Hematopoietic multipotent progenitor cell (in vitro differentiated cells): ENCODE results near the gene TBX2. TPM values are rescaled to one million over a fixed set of nuclear protein-coding genes. Genes with fewer than 3 reads are reported as not detected.

Source experiments
- DNase-seq, 3 donors: peaks; one replicate each; pipeline ENCODE4 v3.0.0-alpha.2; 2011 to 2015; ENCODE audit warnings: low read depth in 2 of 3, low spot score in 2 of 3
- total RNA-seq: library from RNA; depleted of rRNA; stranded (reverse); fragments of >200 nt; gene quantifications from one replicate; pipeline ENCODE4 v1.2.3, GENCODE V29; 2012

TBX2 gene
- total RNA-seq, 1 donor = under 0.01 TPM

DNA sequence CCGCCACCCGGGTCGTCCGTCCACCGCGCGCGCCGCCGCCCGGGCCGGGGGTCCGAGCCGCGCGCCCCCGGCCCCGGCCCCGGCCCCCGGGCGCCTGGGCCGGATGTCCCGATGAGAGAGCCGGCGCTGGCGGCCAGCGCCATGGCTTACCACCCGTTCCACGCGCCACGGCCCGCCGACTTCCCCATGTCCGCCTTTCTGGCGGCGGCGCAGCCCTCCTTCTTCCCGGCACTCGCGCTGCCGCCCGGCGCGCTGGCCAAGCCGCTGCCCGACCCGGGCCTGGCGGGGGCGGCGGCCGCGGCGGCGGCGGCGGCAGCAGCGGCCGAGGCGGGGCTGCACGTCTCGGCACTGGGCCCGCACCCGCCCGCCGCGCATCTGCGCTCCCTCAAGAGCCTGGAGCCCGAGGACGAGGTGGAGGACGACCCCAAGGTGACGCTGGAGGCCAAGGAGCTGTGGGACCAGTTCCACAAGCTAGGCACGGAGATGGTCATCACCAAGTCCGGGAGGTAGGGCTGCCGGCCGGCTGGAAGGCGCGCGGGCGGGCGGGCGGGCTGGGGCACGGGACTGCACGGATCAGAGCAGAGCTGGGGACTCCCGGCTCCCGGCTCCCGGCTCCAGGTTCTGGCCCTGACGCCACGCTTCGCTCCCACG lies 548 bp downstream of the TBX2 start:
- peak in 1 of 3 donors; percentile 44 for DNase-seq

DNA sequence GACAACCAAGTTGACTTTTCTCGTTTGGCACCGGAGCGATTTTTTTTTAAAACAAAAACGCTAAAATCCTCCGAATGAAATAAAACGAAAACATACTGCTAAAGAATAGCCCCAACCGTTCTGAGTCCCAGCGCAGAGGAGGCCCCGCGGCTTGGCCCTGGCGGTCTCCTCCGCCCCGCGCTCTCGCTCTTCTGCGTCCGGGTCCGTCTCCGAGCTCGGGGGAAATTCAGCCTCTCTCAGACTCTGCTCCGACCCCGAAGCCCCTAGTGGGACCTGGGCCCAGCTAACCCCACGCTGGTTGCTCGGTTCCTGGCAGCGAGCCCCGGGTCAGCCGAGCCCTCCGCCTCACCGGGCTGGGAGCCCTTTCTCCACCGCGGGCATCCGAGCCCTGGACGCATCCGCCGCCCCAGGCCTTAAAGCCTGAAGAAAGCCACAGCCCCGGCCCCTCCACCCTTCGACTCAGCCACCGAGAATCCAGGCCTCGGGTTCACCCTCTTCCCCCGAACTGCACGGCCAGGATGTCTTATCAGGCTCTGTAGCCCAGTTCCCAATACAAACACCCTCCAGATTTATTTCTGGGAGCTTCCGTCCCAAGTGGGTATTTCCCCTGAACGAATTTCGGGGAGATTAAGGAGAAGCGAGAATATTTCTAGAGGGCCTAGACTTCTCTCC lies 1.2 kb downstream of the TBX2 start:
- peak in 1 of 3 donors; percentile 43 for DNase-seq

DNA sequence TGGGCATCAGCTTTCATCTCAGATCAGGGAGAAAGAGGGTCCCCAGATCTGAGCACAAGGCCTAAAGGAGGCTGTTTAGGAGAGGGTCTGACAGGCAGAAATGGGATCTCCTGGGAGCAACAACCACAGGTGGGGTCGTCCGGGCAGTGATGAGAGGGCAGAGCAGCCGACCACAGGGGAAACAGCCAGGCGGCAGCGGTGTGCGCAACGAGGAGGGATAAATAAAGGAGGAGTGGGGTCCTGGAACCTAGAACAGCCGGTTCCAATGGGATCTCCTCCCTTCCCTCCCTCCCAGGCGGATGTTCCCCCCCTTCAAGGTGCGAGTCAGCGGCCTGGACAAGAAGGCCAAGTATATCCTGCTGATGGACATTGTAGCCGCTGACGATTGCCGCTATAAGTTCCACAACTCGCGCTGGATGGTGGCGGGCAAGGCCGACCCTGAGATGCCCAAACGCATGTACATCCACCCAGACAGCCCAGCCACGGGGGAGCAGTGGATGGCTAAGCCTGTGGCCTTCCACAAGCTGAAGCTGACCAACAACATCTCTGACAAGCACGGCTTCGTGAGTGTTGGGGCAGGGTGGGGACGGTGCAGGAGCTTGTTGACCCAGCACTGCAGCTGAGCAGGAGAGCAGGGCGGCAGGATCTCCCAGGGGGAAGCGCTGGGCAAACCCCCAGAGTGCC lies 1.9 kb downstream of the TBX2 start:
- peak in 1 of 3 donors; percentile 22 for DNase-seq

DNA sequence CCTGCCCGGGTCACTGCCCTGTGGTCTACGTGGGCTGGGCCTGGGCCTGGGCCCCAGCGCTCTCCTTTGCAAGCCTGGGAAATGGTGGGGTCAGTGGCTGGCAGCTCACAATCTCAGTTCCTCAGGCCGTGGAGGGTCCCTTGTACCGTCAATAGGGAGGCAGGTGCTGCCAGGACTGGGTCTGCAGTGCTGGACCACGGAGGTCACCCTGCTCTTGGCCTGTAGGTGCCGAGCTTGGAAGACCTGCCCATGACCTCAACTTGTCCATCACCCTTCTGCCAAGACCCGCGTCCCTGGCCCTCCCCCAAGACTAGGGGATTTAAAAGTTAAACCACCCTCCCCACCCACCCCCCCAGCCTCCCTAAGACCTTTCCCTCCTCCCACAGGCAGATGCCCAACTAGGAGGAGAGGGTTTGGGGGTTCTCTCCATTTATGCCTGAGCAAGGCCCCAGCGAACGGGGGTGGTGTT lies 2.5 kb downstream of the TBX2 start:
- DNase-seq = no peak

DNA sequence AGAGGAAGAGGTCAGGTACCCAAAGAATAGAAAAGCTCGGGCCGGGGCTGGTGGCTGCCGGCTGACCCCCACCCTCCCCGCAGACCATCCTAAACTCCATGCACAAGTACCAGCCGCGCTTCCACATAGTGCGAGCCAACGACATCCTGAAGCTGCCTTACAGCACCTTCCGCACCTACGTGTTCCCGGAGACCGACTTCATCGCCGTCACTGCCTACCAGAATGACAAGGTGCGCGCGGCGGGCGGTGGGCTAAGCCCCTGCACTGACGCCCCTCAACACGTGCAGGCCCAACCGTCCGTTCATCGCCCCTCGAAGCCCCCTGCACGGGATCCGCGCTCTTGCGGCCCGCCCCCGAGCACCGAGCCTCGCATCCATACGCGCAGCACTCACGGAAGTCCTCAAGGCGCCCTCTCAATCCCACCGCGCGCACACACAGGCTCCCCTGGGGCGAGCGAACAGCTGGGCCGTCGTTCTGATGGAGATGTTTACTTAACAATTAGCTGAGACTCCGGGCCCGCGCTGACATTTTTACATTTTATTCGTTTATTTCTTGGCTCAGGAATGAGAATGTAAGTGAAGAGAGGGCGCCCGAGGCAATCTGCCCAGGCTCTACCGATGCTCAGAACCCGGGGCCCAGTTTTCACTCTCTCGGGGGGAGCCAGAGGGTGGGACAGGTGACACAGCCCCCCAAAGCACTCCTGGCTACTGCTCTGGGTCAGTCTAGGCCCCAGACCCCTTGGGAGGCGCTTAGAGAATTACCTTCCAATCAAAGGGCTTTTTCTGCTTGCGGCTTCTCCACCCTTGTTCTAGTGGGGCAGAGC lies 3.5 kb downstream of the TBX2 start:
- peak in 1 of 3 donors; percentile 58 for DNase-seq

DNA sequence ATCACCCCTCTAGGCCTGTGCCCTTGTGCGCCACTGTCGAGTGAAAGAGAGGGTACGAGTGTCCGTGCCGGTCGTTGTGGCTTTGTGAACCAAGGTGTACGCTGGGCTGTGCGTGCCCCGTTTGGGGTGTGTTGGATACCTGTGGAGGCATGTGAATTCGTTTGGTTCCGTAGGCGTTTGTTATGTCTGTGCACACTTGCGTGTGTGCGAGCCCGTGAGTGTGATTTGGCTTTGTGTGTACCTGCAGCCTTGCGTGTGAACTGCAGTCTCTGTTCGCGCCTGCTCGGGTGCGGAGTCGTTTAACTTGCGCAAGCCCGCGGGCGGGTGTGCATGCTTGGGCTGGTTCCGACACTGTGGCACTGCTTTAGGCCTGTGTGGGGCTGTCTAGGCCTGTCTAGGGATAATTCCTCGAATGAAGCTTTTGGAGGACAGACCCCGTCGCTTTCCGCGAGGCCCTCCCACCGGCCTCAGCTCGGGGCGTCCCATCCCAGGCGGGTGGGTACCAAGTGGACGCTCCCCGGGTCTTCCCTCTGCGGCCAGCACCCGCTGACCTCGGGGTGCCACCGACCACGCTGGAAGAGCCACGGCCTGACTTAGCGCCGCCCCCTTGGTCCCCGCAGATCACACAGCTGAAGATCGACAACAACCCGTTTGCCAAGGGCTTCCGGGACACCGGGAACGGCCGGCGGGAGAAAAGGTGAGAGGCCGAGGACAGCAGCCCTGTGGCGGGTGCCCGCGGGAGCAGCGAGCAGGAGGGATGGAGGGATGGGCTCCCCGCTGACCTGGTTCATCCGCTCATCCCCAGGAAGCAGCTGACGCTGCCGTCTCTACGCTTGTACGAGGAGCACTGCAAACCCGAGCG lies 4.4 kb downstream of the TBX2 start:
- peak in 1 of 3 donors; percentile 21 for DNase-seq

DNA sequence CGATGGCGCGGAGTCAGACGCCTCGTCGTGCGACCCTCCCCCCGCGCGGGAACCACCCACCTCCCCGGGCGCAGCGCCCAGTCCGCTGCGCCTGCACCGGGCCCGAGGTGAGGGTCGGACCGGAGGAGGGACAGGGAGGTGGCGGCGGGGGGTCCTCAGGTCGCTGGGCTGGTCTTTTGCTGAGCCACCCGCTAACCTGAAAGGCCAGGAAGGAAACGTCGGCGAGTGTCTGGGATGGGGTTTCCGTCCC lies 4.9 kb downstream of the TBX2 start:
- DNase-seq = no peak

DNA sequence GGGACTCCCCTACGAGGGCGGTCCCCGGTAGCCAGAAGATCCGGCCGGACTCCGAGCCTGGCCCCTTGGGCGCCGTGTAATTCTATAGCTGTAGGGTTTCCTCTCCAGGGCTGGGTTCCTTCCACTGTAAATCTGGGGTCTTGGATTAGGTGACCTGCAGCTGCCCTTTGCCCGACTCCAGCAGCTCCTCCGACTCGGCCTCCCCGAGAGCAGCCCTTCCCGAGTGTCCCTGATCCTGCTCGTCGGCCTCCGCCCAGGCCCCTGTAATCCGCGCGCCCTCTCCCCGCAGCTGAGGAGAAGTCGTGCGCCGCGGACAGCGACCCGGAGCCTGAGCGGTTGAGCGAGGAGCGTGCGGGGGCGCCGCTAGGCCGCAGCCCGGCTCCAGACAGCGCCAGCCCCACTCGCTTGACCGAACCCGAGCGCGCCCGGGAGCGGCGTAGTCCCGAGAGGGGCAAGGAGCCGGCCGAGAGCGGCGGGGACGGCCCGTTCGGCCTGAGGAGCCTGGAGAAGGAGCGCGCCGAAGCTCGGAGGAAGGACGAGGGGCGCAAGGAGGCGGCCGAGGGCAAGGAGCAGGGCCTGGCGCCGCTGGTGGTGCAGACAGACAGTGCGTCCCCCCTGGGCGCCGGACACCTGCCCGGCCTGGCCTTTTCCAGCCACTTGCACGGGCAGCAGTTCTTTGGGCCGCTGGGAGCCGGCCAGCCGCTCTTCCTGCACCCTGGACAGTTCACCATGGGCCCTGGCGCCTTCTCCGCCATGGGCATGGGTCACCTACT lies 5.5 kb downstream of the TBX2 start:
- peak in 1 of 3 donors; percentile 22 for DNase-seq

DNA sequence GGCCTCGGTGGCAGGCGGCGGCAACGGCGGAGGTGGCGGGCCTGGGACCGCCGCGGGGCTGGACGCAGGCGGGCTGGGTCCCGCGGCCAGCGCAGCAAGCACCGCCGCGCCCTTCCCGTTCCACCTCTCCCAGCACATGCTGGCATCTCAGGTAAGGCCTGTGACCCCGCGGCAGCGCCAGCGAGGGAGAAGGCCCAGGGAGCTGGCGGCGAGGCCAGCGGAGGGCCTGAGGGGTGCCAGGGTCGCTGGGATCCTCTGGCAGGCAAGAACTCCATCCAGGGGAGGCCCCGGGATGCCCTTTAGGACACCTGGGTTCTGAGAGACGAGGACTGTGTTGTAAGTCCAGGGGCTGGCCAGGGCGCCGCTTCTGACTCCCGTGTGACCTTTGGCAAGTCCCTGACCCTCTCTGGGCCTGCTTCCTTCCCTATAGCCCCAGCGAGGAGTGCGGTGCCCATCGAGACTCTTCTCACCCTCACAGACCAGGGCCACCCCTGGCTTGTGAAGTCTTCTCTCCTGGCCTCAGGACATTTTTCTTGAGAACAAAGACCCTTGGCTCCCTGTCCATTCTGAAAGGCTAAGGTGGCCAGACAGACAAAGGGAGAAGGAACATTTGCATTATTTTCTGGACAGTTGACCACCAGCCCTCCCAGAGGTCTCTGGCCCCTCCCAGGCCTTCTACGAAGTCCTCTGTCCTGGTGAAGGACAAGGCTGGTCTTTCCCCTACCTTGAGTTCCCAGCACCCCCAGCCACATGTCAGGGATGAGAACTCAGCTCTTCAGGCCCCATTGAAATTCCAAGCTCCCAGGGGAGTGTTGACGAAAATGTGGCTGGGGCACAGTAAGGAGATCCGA lies 6.3 kb downstream of the TBX2 start:
- DNase-seq = no peak

DNA sequence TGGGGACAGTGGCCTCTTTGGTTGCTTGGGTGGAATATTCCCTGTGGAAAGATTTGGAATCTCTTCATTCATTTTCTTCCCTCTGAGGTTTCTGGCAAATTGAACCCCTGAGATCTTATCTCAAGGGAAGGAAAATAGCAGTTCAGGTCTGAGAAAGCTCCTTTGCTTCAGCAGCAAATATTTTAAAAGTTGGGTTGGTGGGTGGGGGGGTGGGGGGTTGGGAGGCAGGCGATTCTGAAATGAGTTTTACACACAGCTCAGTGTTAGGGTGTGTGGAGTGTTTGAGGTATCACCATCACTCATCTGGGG lies 6.8 kb downstream of the TBX2 start:
- no peak for DNase-seq

DNA sequence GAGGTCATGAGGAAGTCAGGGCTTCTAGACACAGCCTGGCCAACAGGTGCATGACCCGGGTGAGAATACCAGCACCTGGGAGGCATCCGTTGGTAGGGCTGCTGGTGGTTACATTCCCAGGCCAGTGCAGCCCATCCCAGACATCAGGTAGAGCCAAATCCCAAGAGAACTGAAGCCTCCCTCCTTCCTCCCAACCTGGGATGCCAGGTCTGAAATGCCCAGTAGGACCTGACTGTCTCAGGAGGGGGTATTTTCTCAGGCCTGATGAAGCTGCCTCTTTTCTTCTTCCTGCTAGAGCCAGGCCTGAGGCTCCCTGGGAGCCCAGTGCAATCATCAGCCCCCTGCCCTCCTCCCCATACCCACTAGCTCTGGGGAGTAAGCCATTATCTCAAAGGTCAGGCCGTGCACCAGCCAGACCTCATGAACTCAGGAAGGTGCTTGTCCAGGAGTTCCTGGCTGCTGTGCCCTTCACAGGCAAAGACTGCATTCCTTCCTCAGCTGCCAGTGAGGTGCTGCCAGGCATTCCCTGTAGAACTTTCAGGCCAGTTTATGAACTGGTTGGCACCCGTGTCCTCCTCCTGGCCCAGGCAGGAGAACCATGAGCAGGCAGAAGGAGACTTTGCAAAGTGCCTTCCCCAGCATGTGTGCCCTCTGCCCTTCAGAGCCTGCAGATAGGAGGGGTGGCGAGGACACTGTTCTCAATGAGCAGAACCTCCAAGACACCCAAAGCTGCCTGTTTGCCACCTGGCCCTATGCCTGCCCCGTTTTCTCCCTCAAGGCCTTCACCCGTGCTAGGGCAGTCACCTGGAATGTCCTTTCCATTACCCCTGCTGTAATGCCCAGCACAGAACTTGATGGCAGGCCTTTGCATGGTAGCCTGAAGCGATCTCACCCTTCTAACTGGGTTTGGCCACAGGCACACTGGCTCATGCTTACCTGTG lies 7.6 kb downstream of the TBX2 start:
- DNase-seq = no peak

DNA sequence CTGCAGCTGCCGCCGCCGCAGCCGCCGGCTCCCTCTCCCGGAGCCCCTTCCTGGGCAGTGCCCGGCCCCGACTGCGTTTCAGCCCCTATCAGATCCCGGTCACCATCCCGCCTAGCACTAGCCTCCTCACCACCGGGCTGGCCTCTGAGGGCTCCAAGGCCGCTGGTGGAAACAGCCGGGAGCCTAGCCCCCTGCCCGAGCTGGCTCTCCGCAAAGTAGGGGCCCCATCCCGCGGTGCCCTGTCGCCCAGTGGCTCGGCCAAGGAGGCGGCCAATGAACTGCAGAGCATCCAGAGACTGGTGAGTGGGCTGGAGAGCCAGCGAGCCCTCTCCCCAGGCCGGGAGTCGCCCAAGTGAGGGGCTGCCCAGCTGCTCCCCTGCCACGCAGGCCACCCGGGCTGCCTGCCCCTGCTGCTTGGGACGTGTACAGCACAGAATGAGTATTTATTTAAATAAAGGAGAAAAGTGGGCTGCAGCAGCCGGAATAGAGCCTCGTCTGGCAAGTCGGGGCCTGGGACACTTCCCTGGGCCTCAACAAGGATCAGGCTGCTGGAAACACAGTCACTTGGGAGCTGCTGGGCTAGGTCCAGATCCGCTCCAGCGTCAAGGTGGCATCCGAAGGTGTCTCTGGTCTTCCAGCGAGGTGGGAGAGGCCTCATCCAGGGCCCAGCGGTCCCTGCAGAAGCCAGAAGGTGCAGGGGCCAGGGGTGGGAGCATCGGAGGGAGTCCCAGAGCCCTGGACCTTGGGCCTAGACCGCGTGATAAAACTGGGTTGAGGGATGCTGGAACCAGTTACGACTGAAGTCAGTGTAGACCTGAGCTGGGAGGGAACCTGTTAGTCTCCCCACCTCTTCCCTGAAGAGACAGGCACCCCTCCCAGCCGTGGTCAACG lies 8.8 kb downstream of the TBX2 start:
- DNase-seq = no peak

DNA sequence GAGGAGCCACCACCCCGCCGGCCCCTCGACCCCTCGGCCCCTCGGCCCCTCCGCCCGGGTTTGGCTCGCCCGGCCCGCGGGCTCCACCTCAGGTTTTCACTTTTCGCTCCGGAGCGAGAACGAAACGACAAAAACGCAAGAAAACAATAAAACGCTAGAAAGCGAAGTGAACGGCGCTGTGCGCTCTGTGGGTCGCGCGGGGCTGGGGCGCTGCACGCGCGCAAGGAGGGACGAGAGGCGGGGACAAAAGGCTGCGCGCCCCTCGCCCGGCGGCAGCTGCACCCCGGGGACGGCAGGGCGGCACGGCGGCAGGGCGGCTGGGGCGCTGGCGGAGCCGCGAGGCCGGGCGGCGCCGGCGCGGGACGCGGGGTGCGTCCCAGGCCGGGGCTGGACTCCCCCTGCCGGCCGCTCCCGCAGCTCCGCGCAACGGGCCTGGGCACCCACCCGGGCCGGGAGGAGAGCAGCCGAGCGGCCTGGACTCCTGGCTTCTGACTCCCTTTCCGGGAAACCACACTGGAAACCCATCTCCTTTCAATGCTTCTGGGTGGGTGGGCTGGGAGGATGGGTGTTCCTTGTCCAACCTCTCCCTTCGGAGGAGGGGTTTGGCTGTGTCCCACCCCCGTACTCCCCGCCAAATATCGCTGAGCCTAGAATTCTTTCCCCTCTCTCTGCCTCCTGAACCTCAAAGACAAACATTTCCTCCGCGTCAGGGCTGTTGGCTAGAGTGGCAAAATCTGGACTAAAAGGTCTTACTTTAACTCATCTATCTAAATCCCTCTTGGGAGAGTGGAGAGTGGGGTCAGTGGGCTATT lies 9.9 kb downstream of the TBX2 start:
- peak in 1 of 3 donors; percentile 65 for DNase-seq

DNA sequence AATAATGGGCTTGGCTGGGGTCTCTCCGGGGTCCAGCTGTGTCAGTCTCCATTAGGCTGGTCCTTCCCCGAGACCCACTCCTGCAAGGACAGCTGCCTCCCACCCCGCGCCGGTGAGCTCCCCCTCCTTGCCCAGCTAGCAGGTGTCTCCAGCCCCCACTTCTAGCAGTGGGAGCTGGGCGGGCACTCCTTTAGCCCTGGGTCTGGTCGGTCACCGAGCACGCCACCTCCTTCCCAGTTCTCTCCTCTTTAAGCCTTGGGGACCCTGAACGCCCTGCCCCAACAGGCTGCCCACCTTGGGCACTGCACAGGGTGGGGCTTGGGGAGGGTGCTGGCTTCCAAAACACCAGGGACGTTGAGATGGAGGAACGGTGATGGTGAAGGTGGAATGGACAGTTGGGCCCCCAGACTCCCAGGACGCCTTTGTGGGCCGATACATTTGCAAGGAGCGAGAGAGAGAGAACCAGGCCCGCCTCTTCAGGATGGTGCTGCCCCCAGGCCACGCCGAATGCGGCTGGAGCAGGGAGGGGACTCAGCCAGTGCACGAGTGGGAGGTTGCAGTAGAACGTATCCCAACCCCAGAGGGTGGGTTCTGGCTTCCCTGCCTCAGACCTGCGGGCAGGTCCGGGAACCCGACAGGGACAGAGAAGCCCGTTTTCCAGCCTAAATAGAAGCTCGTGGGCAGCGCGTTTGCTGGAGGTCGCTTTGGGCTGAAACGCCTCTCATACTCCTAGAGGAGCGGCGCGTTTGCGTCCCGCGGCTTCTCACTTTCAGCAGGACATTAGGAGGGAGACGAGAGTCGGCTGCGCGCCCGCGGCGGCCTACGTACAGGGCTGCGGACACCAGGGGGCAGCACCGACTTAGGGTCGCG lies 10.7 kb downstream of the TBX2 start:
- peak in 2 of 3 donors; percentile 77 to 81 for DNase-seq

DNA sequence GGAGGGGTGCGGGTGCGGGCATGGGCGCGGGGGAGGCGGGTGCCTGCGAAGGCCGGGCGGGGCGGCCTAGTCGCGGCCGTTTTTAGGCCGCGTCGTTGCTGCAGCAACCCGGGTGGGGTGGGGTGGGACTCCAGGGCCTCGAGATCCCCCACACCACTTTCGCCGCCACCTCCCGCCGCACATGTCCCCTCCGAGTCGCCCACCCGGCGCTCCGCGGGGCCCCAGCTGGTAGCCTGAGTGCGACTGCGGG lies 11.3 kb downstream of the TBX2 start:
- DNase-seq = no peak
